Activated T-cell treated with anti-CD3 and anti-CD28 coated beads, Interleukin-2, amount 50 U/mL, for 72 hours (primary cell): Measurements from ENCODE around the gene SRSF12. TPM values are rescaled to one million over a fixed set of nuclear protein-coding genes. Genes with fewer than 3 reads are reported as not detected.

Experiments used
- ATAC-seq, 2 donors: fragments of 150-1000 bp; cut with Tn5 transposase; replicated peaks in 1 of 2; 2 replicates each; pipeline ENCODE4 v1.10.0; 2021; ENCODE audit warnings: moderate library complexity in 2 of 2, mild to moderate bottlenecking in 1 of 2
- DNase-seq, 2 donors: peaks; one replicate each; pipeline ENCODE4 v3.0.0; 2021 to 2022; ENCODE audit warnings: mixed read lengths in 1 of 2
- H3K27ac Mint-ChIP-seq: one replicate; pipeline ENCODE4 v1.8.0; 2022; ENCODE audit warnings: mild to moderate bottlenecking, moderate library complexity, mixed read lengths
- H3K27me3 Mint-ChIP-seq: one replicate; pipeline ENCODE4 v1.8.0; 2022; ENCODE audit warnings: low read depth, mixed read lengths
- H3K36me3 Mint-ChIP-seq, 2 donors: one replicate each; pipeline ENCODE4 v1.8.0; 2022; ENCODE audit warnings: mixed read lengths in 2 of 2, mild to moderate bottlenecking in 1 of 2; ENCODE audit not compliant: insufficient read depth in 2 of 2
- H3K4me1 Mint-ChIP-seq: one replicate; pipeline ENCODE4 v1.8.0; 2022; ENCODE audit warnings: low read depth, mixed read lengths
- H3K4me3 Mint-ChIP-seq, 2 donors: one replicate each; pipeline ENCODE4 v1.8.0; 2022; ENCODE audit warnings: mild to moderate bottlenecking in 2 of 2, mixed read lengths in 2 of 2, moderate library complexity in 2 of 2
- H3K9me3 Mint-ChIP-seq, 2 donors: one replicate each; pipeline ENCODE4 v1.8.0; 2022; ENCODE audit warnings: mixed read lengths in 2 of 2
- total RNA-seq, 2 donors: library from RNA; stranded (reverse); gene quantifications; one replicate each; pipeline ENCODE4 v1.2.3, GENCODE V29; 2022

Gene SRSF12
- total RNA-seq, result under 1 TPM; 0.23 to 0.46 TPM

GRCh38 chr6:89117211-89118108 is at the start of gene SRSF12:
Gene SRSF12 (minus strand): TSS chr6:89118071. CDS start chr6:89117887, 184 bp downstream.
- peak; percentile 92 to 95 for ATAC-seq
- peak within 1 kb of the TSS; percentile 85 to 96 for H3K4me3 Mint-ChIP-seq
- H3K36me3 Mint-ChIP-seq, result peaks cover 0 to 1% of the 10 kb centered on the region in 2 donors
- DNase-seq, result peak; percentile 38 to 57
- peaks cover 31% of the 10 kb centered on the region for H3K27me3 Mint-ChIP-seq
- peaks cover 6% of the 10 kb centered on the region for H3K4me1 Mint-ChIP-seq
- peaks cover 2 to 3% of the 10 kb centered on the region in 2 donors for H3K9me3 Mint-ChIP-seq
- peak within 1 kb of the TSS; percentile 9 for H3K27ac Mint-ChIP-seq

DNA sequence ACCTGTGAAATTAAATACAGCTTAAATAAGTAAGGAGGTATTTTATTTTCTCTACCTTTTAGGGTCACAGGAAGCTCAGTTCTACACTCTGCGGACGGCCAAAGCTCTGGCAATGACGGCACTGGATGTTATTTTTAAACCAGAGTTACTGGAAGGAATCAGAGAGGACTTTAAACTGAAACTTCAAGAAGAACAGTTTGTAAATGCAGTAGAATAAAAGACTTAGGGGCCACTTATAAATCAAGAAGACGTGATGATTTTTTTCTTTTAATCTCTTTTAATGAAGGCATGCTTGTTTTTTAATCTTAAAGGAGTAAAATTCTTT is 44.1 kb upstream of the SRSF12 start:
- H3K36me3 Mint-ChIP-seq, result peaks cover 10 to 16% of the 10 kb centered on the region in 2 donors
- no peak overlapping the region for H3K4me3 Mint-ChIP-seq
- H3K9me3 Mint-ChIP-seq, result no peaks in the 10 kb centered on the region
- H3K4me1 Mint-ChIP-seq, result no peaks in the 10 kb centered on the region
- ATAC-seq (no peak), DNase-seq (no peak)
- H3K27me3 Mint-ChIP-seq, result no peaks in the 10 kb centered on the region
- H3K27ac Mint-ChIP-seq, result no peak overlapping the region

DNA sequence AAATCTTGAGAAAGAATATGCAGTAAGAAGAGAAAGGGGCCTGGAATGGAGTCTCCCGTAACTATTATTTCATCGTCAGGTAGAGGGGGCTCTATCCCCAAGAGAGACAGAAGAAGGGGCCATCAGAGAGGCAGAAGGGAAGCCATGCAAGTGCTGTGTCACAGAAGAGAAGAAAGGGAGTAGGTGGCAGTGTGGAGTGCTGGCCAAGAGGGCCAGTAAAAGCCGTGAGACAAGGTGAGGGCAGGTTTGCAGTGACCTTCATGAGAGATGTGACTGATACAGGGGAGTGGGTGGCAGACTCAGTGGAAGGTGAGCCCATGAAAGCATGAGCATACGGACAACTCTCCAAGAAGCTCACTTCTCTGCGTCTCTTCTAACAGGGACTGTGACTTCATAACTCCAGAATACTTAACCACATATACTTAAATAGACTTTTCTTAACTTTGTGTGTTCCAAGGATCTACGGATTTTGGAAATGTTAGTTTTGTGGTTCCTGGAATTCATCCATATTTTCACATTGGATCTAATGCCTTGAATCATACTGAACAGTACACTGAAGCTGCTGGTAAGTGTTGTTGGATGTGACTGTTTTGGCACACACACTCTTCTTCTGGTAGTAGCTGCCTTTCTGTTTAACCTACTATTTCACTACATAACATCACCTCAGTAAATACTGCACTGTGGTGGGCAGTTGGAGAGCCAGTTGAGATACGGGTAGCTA is 43.6 kb upstream of the SRSF12 start:
- DNase-seq (no peak), ATAC-seq (no peak)
- Mint-ChIP-seq H3K4me3 (no peak overlapping the region), H3K4me1 (no peaks in the 10 kb centered on the region), H3K27ac (no peak overlapping the region), H3K27me3 (no peaks in the 10 kb centered on the region), H3K36me3 (peaks cover 10 to 16% of the 10 kb centered on the region in 2 donors), H3K9me3 (no peaks in the 10 kb centered on the region)

GRCh38 chr6:89160331-89161092 is 42.6 kb upstream of the SRSF12 start:
- no peaks in the 10 kb centered on the region for H3K27me3 Mint-ChIP-seq
- no peak overlapping the region for H3K27ac Mint-ChIP-seq
- H3K9me3 Mint-ChIP-seq, result no peaks in the 10 kb centered on the region
- no peak for ATAC-seq
- H3K36me3 Mint-ChIP-seq, result peaks cover 10 to 16% of the 10 kb centered on the region in 2 donors
- H3K4me3 Mint-ChIP-seq, result no peak overlapping the region
- DNase-seq, result no peak
- H3K4me1 Mint-ChIP-seq, result no peaks in the 10 kb centered on the region

DNA sequence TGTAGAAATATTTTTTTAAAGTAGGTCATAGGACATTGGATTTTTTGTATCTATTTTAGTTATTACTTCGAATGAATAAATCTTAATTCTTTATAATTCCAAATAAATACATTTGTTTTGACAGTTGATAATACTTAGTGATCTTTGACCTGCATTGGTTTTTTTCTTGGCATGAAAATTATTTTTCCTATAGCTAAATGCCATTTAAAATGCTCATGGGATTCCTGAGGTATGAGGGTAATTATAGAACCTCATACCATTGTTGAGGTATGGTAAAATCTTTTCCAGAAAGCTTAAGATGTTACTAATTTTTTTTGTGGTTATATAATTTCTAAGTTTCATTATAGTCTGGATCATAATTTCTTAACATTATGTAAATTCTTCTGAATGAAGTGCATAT is 36.3 kb upstream of the SRSF12 start:
- peaks cover 7% of the 10 kb centered on the region for H3K4me1 Mint-ChIP-seq
- no peak overlapping the region for H3K4me3 Mint-ChIP-seq
- peaks cover 2 to 11% of the 10 kb centered on the region in 2 donors for H3K36me3 Mint-ChIP-seq
- no peak for ATAC-seq
- H3K27me3 Mint-ChIP-seq, result no peaks in the 10 kb centered on the region
- no peaks in the 10 kb centered on the region for H3K9me3 Mint-ChIP-seq
- H3K27ac Mint-ChIP-seq, result no peak overlapping the region
- DNase-seq, result no peak

GRCh38 chr6:89148016-89148750 is 30.3 kb upstream of the SRSF12 start:
- Mint-ChIP-seq H3K27ac (no peak overlapping the region), H3K4me3 (peak overlapping the region; percentile 56 to 63), H3K36me3 (peaks cover 7 to 14% of the 10 kb centered on the region in 2 donors), H3K9me3 (no peaks in the 10 kb centered on the region), H3K4me1 (peaks cover 40% of the 10 kb centered on the region), H3K27me3 (no peaks in the 10 kb centered on the region)
- ATAC-seq (no peak), DNase-seq (peak; percentile 19 to 47)

DNA sequence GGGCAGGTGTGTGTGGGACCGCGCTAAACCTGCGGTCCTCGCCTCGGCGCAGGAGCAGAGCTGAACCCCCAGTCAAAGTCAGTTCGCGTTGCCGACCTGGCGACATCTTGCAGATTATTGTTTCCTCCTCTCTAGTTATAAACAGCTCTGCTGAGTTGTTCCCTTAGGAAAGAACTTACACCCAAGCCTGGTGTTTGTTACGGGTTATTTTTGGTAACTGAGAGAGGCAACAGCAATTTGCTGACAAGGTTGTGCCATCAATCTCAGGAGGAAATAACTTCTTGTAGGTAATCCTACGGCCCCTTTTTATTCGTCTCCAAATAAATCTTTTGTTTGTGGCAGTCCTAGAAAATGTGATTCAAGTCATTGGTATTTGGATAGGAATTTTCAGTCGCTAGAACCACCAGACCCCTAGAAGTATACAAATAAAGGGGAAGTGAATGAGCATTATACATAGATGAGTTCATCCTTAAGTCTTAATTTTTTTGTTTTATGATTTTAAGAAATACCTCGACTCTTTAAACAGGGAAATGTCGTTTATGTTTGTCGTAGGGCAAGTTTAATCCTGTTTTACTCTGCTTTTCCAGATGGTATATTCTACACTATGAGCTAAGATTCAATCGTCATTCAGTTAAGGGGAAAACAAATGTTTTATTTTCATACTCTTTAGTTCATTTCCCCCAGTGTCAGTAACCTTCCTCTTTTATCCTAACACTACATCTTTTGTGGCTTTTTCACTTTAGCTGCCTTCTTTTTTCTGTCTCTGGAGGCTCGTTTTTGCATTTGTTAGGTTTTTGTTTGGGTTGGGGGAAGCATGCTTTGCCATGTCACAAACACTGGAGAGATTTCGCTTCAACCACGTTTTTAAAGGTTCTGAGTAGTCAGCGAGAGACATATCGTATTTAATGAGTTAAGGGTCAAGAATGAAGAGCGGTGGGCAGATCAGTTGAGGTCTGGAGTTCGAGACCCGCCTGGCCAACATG is 29.1 kb upstream of the SRSF12 start:
- DNase-seq (peak; percentile 45 to 48), ATAC-seq (no peak)
- Mint-ChIP-seq H3K27me3 (no peaks in the 10 kb centered on the region), H3K4me1 (peaks cover 40% of the 10 kb centered on the region), H3K36me3 (peaks cover 7 to 14% of the 10 kb centered on the region in 2 donors), H3K27ac (peak overlapping the region; percentile 66), H3K9me3 (no peaks in the 10 kb centered on the region), H3K4me3 (peak overlapping the region; percentile 85 to 96)

GRCh38 chr6:89145956-89146717 is 28.3 kb upstream of the SRSF12 start, which contains the start of gene PM20D2:
Gene PM20D2 (plus strand): TSS chr6:89146055. CDS start chr6:89146145, 90 bp downstream.
- peak; percentile 74 to 76 for DNase-seq
- Mint-ChIP-seq H3K27ac (peak within 1 kb of the TSS; percentile 99), H3K4me3 (peak within 1 kb of the TSS; percentile 96 to 100), H3K27me3 (no peaks in the 10 kb centered on the region), H3K36me3 (peaks cover 7 to 11% of the 10 kb centered on the region in 2 donors), H3K9me3 (no peaks in the 10 kb centered on the region), H3K4me1 (peaks cover 40% of the 10 kb centered on the region)
- ATAC-seq, result peak; percentile 74 to 77

- Mint-ChIP-seq H3K27ac (peak overlapping the region; percentile 99), H3K4me1 (peaks cover 40% of the 10 kb centered on the region), H3K36me3 (peaks cover 7 to 11% of the 10 kb centered on the region in 2 donors), H3K27me3 (no peaks in the 10 kb centered on the region), H3K9me3 (no peaks in the 10 kb centered on the region), H3K4me3 (peak overlapping the region; percentile 96 to 100)
- DNase-seq (peak; percentile 36 to 47), ATAC-seq (peak; percentile 72 to 76)
These were observed 27.5 kb upstream of the SRSF12 start for GRCh38 chr6:89145091-89145955.

- Mint-ChIP-seq H3K27ac (no peak overlapping the region), H3K27me3 (no peaks in the 10 kb centered on the region), H3K4me1 (peaks cover 36% of the 10 kb centered on the region), H3K36me3 (peaks cover 7 to 10% of the 10 kb centered on the region in 2 donors), H3K4me3 (no peak overlapping the region), H3K9me3 (no peaks in the 10 kb centered on the region)
- no peak for DNase-seq
- no peak for ATAC-seq
These were observed 26.6 kb upstream of the SRSF12 start for GRCh38 chr6:89144354-89144906.
